GM18858 (cell line): ENCODE data around the gene MED27.
"Not testable (repeated sequence)": the region's sequence is repeated elsewhere in the genome, so short reads cannot be mapped to it uniquely, and the experiment has no call there.

ENCODE experiments used
- ATAC-seq: cut with Tn5 transposase; IDR thresholded peaks from one replicate; pipeline ENCODE4 v1.9.1; 2021; ENCODE audit not compliant: unreplicated experiment

The MED27 gene

DNA sequence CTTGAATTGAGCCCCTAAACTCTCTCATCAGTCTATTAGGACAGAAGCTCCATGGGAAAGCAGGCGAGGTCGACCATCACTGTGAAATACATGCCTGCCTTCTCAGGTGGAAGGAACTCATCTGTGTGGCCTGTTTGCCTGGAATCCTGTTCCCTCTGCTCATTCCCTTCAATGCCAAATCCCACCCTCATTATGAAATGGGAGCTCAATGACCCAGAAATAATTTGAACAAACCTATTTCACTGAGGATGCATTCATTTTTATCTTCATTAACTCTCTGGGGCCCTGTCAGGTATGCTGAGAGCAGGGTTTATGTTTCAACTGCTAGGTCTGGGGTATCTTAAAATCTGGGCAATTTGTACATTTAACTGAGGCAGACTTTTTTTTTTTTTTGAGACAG, 142.2 kb downstream of the MED27 start:
- no peak for ATAC-seq

DNA sequence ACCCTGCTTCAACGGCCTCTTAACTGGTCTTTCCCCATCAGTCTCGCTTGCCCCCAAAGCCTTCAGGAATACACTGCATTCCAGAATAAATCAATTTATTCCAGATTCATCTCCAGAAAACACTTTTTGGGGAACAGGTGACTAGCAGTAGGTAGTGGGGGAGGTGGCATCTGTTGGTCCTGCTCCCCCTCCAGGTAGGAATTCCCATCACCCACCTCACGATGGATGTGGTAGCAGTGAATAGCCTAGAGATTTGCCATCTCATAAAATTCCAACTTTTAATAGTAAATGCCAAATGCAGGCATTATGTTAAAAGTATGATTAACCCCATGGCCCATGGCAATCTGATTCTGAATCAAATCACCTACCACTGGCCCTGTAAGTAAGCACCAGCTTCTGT, 142.7 kb downstream of the MED27 start:
- no peak for ATAC-seq

DNA sequence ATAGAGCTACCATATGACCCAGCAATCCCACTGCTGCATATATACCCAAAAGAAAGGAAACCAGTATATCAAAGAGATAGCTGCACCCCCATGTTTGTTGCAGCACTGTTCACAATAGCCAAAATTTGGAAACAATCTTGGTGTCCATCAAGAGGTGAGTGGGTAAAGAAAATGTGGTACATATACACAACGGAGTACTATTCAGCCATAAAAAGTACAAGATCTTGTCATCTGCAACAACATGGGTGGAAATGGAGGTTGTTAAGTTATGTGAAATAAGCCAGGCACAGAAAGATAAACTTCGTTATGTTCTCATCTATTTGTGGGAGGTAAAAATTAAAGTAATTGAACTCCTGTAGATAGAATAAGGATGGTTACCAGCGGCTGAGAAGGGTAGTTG, 145.0 kb downstream of the MED27 start:
- no peak for ATAC-seq

DNA sequence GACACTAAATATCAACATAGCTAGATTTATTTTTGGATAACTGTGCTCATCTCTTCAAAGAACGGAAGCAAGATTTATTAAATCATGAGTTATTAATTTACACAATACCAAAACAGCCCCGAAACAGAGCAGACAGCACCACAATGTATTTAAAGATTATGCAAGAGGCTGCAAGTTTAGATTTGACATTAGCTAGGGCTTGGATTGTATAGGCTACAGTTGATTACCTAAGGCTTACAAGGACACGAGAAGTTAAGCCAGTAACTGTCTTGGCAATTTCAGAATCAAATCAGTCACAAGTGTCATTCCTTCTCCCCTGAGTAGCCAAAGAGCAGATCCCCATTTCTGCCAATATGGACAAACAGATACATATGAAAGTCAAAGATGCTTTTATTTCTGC, 152.6 kb downstream of the MED27 start:
- ATAC-seq = no peak

DNA sequence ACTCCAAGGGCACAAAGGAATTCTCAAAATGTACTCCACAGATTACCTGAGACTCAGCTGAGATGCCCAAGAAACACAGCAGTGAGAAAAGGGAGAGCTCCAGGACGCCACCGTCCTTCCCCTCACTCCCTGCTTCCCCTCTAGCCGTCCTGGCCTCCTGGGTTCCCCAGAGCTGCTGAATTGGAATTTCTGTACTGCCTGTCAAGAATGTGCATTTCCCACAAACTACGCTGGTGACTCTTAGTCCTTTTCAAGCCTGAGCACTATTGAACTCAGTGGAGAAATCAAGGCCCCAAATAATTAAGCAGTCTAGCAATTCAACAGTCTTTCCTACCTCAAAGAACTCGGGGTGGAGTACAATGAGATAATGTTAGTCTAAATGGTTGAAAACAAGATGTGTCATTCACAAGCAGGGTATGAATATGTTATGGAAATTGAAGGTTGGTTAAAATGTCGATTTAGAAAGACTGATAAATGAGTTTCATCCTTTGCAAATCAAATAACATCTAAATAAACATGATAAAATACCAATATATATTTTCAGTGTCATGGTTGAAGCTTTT, 153.2 kb downstream of the MED27 start:
- no peak for ATAC-seq

GRCh38 chr9:131925677-131926177, 153.9 kb downstream of the MED27 start:
- no peak for ATAC-seq

GRCh38 chr9:131923766-131924165, 155.9 kb downstream of the MED27 start:
- no peak for ATAC-seq

DNA sequence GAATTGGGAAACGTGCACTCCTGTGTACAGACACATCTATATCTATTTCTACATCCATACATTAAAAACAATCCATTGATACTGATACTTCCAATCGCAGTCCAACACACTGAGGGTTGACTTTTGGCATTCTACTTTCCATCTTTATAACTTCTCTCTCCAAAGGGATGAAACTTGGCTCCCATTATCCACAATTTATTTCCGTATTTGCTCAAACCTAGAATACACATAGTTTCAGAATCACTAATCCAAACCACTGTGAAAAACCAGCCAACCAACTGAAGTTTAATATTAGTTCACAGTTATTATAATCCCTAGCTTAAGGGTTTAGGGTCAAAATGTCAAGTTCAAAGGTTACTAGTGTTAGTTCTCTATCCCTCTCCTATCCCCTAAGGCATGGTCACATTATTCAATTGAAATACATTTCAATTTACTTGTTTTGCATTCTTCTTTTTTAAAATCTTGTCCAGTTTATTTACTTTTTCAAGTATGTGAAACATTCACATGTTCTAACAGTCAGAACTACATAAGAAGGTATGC, 156.5 kb downstream of the MED27 start:
- ATAC-seq = no peak

- ATAC-seq = not testable (repeated sequence)
These were observed 158.0 kb downstream of the MED27 start for GRCh38 chr9:131921635-131922034.

GRCh38 chr9:131919216-131919615, 160.5 kb downstream of the MED27 start:
- no peak for ATAC-seq

GRCh38 chr9:131918481-131918880, 161.2 kb downstream of the MED27 start:
- ATAC-seq = no peak

DNA sequence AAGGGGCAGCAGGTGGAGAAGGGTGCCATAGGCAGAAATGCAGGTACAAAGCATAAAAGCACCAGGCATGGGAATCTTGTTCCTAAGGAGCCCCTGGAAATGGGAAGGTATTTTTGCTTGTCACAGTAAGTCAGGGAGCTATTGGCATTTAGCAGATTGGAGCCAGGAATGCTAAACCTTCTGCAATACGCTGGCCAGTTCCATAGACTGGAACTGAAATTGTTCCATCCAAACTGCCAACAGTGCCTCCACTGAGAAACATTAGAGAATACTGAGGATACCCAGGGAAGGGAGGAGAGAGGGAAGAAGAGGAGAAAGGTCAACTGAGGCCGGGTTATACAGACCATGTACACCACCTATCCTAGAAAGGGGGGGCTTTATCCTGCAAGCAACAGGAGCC, 162.7 kb downstream of the MED27 start:
- no peak for ATAC-seq

DNA sequence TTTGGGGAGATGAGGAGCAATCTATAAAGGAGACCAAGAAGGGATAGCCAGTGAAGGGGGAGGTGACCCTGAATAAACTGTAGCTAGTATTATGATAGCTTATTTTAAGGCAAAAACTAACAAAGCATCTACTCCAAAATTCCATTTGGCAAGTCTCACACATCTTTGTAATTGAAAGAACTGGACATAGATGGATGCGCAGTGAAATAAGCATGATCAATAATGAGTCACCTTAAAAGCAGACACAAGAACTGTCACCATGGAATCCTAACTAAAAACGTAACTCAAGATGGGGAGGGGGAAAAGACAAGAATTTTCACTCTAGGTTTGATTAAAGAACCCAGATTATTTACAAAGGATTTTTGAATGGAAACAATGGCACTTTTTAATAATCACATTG, 164.5 kb downstream of the MED27 start:
- ATAC-seq = no peak

GRCh38 chr9:131912671-131913070, 167.0 kb downstream of the MED27 start:
- no peak for ATAC-seq

DNA sequence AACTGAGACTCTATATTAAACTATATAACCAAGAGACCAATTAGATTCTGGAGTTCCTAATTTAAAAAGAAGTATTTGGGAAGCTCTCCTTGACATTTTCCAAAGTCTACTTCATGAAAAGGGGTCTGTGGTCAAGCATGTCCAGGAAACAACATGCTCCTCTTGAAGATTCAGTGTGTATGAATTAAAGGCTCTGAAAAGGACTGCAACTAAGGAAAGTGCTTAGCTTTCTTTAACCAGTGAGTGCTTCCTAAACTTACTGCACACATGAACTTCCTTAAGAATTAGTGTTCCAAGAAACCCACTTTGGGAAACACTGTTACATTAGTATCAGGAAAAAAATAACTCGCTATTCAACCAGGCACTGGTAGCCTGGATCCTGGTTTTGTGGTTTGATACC, 167.6 kb downstream of the MED27 start:
- no peak for ATAC-seq

- no peak for ATAC-seq
These were observed 169.1 kb downstream of the MED27 start for GRCh38 chr9:131910572-131910971.

GRCh38 chr9:131905144-131905543, 174.5 kb downstream of the MED27 start:
- no peak for ATAC-seq

DNA sequence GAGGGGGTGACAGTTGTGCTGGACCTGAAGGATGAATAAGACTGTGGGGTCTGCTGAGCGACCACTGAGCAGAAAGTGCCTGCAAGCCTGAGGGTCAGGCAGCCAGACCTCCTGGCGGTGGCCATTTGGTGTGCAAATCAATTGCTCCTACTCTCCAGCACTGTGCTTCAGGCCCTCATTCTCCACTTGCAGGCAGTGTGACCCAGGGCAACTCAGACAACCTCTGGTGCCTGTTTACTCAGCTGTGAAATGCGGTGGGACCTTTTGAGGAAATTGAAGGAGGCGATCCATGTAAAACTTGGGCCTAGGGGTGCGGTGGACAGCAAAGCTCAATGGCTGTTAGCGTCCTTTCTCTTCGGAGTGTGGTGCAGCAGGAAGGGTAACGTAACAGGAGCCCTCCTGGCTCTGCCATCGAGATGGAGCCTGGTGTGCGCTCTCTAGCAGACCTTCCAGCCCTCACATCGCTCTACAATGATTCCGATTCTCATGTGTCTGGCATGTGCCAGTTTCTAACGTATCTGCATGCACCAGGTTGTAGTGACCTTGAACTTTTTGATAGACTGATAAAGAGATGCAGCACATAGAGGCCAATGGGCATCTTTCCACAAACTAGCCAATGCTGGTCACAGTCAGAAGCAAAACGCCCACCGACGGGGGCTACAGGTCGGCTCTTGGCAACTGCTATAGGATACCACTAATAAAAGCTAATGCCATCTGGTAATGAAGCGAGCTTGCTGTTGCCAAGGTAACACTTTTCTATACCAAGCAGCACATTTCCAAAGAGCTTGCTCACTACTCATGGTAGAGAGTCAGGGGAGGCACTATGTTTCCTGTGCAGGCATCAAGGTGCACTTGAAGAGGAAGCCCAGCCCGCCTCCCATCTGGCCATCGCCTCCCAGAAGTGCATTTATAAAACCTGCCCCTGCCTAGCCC, 180.1 kb downstream of the MED27 start:
- ATAC-seq = no peak

DNA sequence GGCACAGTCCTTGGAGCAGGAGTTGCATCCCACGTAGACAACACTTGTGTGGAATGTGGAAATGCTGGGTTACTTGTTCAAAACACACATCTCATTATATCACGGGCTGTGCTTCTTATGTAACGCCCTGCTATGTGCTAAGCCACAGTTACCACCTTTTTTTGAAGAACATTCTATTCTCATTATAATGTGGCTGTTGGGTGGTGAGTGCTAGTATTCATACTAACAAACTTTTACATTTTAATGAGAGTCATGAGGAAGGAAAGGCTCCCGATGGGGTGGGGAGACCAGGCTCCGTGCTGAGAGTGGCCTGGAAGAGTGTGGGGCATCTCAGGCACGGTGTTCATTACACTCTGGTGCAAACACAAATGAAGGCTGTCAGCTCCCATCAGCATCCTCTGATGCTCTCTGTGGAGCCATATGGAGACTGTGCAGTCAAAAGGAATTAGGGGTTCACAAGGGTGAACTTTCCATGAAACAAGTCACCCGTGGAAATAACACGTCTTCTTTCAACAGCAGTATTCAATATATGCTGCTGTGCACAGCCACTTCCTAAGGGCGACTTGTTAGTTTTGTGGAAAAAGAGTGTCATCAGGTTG, 186.7 kb downstream of the MED27 start:
- no peak for ATAC-seq

DNA sequence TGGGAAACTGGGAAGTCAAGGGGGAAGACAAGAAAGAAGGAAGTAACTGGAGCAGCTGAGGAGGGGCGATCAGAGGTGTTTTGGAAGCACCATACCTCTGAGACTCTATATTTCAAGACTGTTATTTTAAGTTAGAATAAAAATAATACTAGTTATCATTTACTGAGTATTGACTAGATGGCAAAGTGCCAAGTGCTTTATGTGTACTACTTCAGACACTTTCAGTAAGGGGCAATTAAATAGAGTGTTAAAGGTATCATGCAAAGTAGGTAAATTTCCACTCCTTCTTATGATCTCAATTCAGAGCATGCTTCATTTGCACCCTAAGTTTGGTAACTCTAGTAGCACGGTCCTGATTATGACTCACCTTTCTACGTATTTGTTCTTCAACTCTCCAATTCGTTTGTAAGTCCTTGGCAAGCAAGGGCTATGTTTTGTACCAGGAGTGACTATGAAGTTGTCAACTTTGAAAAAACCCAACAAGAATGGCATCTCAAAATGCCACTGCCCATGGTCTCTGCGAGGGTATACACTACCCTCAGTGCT, 187.4 kb downstream of the MED27 start:
- no peak for ATAC-seq

DNA sequence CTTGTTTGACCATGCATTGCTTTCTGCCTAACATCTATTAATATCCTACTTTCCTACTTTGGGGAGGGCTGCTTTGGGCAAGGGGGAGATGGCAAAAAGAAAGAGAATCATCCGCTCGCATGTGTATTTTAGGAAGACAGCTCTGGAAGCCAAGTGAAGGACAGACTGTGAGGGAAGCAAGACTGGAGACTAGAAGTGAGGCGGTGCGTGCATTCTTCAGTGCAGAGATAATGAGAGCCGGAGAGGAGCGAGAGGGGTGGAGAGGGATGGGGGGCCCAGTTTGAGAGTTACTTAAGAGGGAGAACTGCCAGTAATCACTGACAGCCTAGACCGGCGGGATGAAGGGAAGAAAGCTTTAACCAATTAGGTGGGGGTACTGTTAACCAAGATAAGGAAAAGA, 188.1 kb downstream of the MED27 start:
- ATAC-seq = no peak
